Fibroblast of the conjunctiva (primary cell): ENCODE results near the gene PLA2G15.
A peak's percentile ranks its signal among the peaks of the same experiment; 100 is the strongest.
"Not testable (repeated sequence)": the region's sequence is repeated elsewhere in the genome, so short reads cannot be mapped to it uniquely, and the experiment has no call there.

Experiments used
- DNase-seq: peaks from one replicate; pipeline ENCODE4 v3.0.0-alpha.2; 2010; ENCODE audit warnings: low read depth

The PLA2G15 gene

GRCh38 chr16:68279726-68280558, 34.8 kb downstream of the PLA2G15 start:
- no peak for DNase-seq

DNA sequence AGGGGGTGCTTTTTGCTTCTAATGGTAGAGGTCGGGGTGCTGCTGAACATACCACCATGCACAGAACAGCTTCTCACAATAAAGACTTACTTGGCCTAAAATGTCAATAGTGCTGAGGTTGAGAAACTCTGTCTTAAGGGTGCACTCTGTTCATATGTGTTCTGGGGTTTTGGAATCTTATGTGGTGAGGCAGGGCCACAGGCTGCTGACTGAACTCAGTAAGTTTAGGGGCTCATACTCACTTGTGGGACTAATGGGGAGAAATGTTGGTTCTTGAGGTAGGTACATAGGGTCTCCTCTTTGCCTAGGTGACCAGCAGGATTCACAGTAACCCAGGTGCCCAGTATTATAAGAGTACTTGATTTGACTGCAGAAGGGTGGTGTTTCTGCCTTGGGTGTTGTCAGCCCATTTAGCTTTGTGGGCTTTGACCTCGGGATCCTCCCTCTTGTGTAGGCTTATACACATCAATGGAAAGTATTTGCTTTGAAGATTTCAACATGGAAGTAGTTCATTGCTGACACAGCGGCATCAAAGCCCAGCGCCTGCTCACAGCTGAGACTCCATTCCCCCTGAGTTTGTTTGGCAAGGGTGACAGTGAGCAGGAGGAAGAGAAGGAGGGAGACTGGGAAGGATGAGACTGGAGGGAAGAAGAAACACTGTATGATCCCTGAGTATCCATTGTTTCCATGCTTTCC, 36.3 kb downstream of the PLA2G15 start:
- no peak for DNase-seq

GRCh38 chr16:68282064-68282452, 36.9 kb downstream of the PLA2G15 start:
- no peak for DNase-seq

- DNase-seq, result no peak
Observed at GRCh38 chr16:68283346-68283745, 38.2 kb downstream of the PLA2G15 start.

- DNase-seq, result peak; percentile 62
Observed at GRCh38 chr16:68283801-68284598, 38.8 kb downstream of the PLA2G15 start.

- DNase-seq, result no peak
Observed at GRCh38 chr16:68284847-68285246, 39.7 kb downstream of the PLA2G15 start.

- no peak for DNase-seq
Observed at GRCh38 chr16:68285683-68286082, 40.5 kb downstream of the PLA2G15 start.

DNA sequence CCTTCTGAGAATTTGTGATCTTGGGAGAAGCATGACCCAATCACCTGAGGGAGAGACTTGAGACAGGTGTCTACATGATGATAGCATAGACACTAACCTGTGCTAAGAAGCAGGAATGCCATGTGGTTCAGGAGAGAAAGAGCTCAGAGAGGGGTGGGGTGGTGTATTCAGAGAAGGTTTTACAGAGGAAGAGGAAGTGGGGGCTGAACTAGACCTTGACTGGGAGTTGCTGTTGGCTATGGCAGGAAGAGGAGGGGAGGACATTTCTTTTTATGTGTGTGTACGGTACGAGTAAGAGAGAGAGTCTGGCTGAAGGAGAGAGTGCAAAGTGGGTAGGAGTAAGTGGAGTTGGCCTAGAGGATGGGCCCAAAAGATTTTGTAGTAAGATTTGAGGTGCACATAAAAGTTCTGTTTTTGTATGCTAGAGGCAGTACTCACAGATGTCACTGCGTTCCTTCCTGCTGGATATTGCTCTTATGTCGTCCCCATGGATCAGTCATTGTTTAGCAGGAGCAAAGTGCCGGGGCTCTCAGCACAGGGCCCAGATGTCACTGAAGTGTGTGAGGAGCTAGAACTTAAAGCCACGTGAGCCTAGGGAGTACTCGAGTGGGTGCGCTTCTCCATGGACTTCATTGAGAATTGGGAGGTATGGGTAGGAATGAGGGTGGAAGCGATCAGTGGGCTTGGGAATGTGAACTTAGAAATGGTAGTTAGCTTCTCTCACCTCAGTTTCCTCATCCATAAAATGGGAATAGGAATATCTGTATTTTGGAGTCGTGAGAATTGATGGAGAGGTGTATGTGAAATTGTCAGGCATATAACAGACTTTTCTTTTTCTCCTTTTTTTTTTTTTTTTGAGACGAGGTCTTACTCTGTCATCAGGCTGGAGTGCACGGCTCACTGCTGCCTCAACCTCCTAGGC, 41.2 kb downstream of the PLA2G15 start:
- DNase-seq, result no peak

DNA sequence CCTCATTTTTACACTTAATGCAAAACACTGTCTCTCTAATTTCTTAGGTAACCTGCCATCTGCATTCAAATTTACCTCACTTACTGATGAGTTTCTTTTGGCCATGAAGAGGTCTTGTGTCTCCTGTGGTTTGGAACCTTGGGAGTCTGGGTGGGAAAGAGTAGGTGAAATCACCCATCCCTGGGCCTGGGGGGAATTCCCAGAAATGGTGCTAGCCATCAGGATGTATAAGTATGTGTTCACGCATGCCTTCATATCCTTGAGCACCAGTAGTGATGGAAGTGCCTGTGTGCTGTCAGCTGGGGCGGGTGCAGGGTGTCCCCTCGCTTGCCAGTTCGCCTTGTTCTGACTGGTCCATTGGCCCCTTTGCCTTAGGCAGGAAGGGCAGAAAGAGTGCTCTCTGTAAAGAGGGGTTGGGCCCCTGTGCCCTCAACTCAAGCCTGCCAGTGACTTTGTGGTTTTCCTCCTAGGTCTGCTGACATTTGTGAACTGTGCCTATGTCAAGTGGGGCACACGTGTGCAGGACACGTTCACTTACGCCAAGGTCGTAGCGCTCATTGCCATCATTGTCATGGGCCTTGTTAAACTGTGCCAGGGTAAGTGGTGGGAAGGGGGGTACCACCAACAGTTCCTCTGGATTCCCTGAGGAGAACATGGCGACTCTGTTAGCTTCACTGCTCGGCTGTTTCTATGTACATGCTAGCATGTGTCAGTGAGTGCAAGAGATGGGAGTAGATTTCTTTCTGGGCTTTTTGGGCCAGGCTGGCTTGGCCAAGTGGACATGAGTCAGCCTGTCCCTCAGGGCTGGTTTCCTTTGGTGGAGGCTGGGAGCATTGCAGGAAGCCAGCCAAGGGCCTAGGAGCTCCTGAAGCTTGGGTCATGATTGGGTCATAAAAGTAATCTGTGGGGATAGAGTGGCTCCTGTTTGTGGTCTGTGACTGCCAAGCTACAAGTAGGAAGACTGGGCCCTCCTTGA, 42.4 kb downstream of the PLA2G15 start:
- DNase-seq, result peak; percentile 88

DNA sequence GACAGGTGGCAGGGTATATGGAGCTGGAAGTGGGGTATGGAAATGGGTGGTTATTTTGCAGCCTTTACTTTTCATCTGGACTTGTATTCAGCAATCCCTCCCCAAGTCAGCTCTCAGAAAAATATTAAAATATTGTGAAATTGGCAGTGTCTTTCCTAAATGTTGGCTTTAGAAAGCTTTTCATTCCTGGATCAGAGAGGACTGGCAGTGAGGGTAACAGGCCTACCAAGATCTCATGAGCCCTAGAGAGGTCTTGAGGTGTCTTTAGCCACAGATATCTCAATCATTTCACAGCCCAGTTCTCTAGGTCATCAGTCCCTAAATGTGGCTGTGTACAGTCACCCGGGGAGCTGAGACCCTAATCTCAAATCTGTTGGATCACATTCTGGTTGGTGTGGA, 43.1 kb downstream of the PLA2G15 start:
- DNase-seq, result no peak

DNA sequence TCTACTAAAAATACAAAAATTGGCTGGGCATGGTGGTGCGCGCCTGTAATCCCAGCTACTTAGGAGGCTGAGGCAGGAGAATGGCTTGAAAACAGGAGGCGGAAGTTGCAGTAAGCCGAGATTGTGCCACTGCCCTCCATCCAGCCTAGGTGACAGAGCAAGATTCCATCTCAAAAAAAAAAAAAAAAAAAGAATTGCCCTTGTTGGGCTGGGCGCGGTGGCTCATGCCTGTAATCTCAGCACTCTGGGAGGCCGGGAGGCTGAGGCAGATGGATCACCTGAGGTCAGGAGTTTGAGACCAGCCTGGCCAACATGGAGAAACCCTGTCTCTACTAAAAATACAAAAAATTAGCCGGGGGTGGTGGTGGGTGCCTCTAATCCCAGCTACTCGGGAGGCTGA, 43.6 kb downstream of the PLA2G15 start:
- DNase-seq, result not testable (repeated sequence)

GRCh38 chr16:68289202-68289601, 44.0 kb downstream of the PLA2G15 start:
- DNase-seq, result no peak

DNA sequence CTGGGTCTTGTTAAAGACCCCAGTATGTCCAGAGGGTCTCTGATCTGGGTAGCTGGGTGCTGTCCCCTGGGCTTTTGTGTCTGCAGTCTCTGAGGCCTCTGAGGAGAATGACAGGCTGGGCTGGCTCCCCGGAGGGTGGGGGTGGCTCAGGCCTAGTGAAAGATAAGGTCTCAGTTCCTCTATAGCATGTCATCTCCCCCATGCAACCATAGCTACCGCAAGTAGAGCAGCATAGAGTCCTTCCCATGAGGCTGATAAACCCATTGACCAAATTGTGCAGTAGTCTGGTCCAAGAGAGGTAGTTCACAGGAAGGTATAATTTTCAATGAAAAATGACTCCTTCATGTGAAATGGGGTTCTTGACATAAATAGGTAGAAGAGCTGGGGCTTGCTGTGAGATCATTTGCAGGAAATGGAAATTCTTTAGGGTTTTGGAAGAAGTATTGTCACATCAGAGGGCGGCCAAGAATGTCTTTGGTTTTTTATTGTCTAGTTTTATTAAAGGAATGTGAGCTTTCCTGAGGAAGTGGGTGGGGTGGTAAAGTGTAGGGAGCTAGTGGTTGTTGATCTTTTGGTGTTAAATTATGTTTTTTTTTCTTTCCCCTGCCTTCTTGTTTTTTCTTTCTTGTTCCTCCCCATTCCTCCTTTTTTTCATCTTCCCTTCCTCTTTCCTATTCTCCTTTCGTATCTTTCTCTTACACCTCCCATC, 44.6 kb downstream of the PLA2G15 start:
- DNase-seq, result no peak

GRCh38 chr16:68290450-68290849, 45.3 kb downstream of the PLA2G15 start:
- no peak for DNase-seq

- peak; percentile 14 for DNase-seq
Observed at GRCh38 chr16:68291227-68291626, 46.1 kb downstream of the PLA2G15 start.

DNA sequence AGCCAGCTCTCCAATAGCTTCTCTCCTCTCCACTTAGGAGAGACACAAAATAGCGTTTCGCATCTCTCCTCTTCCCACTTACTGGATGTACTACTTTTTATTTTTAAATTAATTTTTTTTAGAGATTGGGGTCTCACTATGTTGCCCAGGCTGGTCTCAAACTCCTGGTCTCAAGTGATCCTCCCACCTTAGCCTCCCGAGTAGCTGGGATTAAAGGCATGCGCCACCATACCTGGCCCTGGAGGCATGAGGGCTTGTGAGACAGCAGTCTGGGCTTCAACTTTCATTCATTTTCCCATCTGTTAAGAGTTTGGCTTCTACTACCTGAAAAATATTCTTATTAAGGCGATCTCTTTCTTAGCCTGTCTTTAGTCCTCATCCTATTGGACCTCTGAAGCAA, 47.3 kb downstream of the PLA2G15 start:
- DNase-seq, result no peak

DNA sequence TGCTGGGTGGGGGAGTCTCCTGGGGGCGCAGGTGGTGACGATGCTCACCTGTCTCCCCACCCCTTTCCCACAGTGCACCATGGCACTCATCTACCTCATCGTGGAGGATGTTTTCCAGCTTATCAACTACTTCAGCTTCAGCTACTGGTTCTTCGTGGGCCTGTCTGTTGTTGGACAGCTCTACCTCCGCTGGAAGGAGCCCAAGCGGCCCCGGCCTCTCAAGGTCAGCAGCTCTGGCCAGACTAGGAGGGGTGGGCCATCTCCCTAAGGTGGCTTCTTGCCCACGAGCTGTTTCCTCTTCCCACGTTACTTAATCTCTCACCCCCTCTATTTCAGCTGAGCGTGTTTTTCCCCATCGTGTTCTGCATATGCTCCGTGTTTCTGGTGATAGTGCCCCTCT, 51.1 kb downstream of the PLA2G15 start:
- no peak for DNase-seq

DNA sequence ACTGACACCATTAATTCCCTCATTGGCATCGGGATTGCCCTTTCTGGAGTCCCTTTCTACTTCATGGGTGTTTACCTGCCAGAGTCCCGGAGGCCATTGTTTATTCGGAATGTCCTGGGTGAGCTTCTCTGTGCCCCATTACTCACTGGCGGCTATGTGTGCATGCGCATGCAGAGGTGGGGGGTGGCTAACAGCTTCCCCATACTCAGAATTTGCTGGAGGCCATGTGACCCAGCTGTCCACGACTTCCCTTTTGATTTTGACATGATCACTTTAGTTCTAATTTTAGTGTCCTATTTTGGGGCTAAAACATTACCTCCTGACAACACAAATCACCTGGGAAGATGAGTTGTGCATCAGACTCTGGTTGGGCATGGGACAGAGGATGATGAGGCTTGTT, 51.5 kb downstream of the PLA2G15 start:
- DNase-seq, result no peak

GRCh38 chr16:68297908-68298307, 52.7 kb downstream of the PLA2G15 start:
- DNase-seq, result no peak

- no peak for DNase-seq
Observed at GRCh38 chr16:68298312-68298711, 53.1 kb downstream of the PLA2G15 start.
